Right ventricle myocardium superior (tissue), 1 donor: ENCODE data around the gene TPM4. TPM values are rescaled to one million over a fixed set of nuclear protein-coding genes. Genes with fewer than 3 reads are reported as not detected.

Experiments used
- ATAC-seq: fragments of 200-7000 bp; cut with Tn5 transposase; one replicate; pipeline ENCODE4 v1.9.1; 2020; ENCODE audit warnings: mild to moderate bottlenecking; ENCODE audit not compliant: poor library complexity
- DNase-seq: peaks from one replicate; pipeline ENCODE4 v3.0.0-alpha.2; 2020
- intact Hi-C: fragments of 100-400 bp; cut with DNase I; formaldehyde crosslinking; loops from one replicate; pipeline ENCODE4 v1.11.2; 2022
- total RNA-seq: library from RNA; stranded (reverse); fragmentation: NEBNext Ultra II Directional; extraction: Animal tissue kit (Norgen Biotek cat#: 25700); gene quantifications from one replicate; pipeline ENCODE4 v1.2.1, GENCODE V29; 2021
- donor health status: DM: no; HTN: yes; CAD: no; lungs with severe emphysema.

Gene TPM4
- total RNA-seq, 1 donor from 2014 or later = 74.7 TPM

- intact Hi-C loops = no loop called here
- no peak for DNase-seq
- ATAC-seq = no peak
Measured at GRCh38 chr19:16139752-16140151, 63.5 kb downstream of the TPM4 start.

DNA sequence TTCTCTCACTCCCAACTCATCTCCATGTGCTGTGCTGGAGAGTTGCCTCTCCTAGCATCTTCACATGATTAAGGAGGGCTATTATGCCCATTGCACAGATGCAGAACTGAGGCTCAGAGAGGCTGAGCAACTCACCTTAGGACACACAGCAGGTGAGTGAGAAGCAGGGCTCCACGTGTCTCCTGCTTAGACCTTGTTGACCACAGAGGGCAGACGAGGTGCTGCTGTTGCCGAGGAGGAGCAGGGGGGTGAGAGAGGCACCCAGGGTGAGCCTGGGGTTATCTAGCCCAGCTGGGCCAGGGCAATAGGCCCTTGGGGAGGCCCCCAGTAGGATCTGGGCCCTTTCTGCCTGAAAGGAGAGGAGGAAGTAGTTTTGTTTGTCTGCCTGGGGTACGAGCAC is 64.7 kb downstream of the TPM4 start:
- DNase-seq = no peak
- intact Hi-C loops = no loop called here
- ATAC-seq = no peak

GRCh38 chr19:16142032-16142580 is 65.8 kb downstream of the TPM4 start:
- intact Hi-C loops = no loop called here
- ATAC-seq (no peak), DNase-seq (no peak)

DNA sequence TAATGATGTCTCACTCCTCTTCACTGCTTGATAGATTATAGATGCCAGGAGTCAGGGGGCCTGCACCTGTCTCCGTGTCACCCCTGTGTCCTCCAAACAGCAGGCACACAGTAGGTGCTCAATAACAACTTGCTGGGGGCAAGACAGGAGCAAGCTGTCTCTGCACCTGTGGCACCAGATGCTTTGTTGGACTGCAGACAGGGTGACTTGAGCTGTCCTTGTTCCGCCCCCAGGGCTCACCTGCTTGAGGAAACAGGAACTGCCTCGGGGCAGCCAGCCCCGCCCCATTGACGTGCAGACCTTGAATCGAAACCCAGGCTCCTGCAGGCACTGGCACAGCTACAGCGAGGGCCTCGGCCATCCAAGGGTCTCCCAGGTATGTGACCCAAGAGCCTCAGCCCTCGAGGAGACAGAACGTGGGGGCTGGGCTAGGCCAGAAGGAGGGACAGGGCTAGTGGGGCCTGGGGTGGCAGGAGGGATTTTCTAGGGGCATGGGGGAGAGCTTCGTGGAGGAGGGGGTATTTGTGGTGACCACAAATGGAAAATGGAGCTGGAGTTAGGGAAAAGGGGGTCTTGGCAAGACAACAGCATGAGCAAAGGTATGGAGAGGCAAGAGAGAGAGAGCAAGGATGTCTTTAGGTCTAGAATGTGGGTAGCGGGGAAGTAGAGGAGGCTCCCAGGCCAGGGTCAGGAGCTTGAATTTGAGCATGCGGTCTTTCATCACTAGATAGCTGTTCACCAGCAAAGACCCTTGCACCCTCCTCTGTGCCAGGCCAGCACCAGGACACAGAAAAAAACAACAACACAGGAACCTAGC is 67.3 kb downstream of the TPM4 start, which contains the start of gene HSH2D:
Gene HSH2D, plus strand, starts transcription at position 287 of the 817 bp plus-strand sequence. CDS start 5,066 bp downstream, outside the sequence.
- intact Hi-C loops = no loop called here
- DNase-seq (peak; percentile 75), ATAC-seq (peak; percentile 59)

GRCh38 chr19:16144216-16144581 is 67.9 kb downstream of the TPM4 start:
- intact Hi-C loops = no loop called here
- DNase-seq = no peak
- no peak for ATAC-seq

- intact Hi-C loops = no loop called here
- ATAC-seq = no peak
- no peak for DNase-seq
Measured at GRCh38 chr19:16146112-16146511, 69.8 kb downstream of the TPM4 start.

DNA sequence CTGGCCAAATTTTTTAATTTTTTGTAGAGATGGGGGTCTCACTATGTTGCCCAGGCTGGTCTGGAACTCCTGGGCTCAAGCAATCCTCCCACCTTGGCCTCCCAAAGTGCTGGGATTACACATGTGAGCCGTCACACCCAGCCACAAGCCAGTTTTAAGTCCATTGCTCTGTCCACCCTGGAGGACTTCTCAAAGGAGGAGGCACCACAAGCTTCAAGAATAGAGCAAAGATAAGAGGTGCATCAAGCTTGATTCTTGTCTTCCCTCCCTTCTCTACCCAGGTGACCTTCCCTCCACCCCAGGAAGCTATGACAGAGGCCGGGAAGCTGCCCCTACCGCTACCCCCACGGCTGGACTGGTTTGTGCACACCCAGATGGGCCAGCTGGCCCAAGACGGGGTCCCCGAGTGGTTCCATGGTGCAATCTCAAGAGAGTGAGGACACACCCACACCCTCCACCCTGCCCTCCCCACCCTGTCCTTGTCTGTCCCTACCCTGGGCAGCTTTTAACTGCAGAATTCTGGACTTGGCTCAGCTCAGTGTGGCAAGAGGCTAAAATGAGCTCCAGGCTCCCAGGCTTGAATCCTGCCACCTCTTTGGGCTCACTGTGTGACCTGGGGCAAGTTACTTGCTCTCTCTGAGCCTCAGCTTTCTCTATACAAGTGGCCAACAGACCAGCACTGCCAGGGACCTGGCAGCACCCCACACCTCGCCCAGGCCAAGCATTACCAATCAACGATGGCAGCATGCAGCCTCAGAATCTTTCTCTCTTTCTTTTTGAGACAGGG is 72.3 kb downstream of the TPM4 start:
- intact Hi-C loops = no loop called here
- DNase-seq (no peak), ATAC-seq (no peak)

Other genes starting within 250 kb of the TPM4 start
- not detected for gene CYP4F2, start 178.4 kb upstream of the TPM4 start, total RNA-seq
- gene CYP4F11, start 142.0 kb upstream of the TPM4 start, total RNA-seq = 0.56 TPM
- not detected for gene OR10H4, start 127.5 kb upstream of the TPM4 start, total RNA-seq
- 16.8 TPM for gene RAB8A, start 35.4 kb downstream of the TPM4 start, total RNA-seq
- 0.32 TPM for gene HSH2D, start 67.2 kb downstream of the TPM4 start, total RNA-seq
- gene CIB3, start 97.0 kb downstream of the TPM4 start, total RNA-seq = not detected
- 33.9 TPM for gene FAM32A, start 108.9 kb downstream of the TPM4 start, total RNA-seq
- gene AP1M1, start 121.4 kb downstream of the TPM4 start, total RNA-seq = 35.6 TPM
- 67.6 TPM for gene KLF2, start 248.3 kb downstream of the TPM4 start, total RNA-seq